GM19452 (cell line): ENCODE data around the gene DNAJC5.

Source experiments
- ATAC-seq: cut with Tn5 transposase; IDR thresholded peaks from one replicate; pipeline ENCODE4 v1.9.1; 2021; ENCODE audit not compliant: unreplicated experiment

Gene DNAJC5

DNA sequence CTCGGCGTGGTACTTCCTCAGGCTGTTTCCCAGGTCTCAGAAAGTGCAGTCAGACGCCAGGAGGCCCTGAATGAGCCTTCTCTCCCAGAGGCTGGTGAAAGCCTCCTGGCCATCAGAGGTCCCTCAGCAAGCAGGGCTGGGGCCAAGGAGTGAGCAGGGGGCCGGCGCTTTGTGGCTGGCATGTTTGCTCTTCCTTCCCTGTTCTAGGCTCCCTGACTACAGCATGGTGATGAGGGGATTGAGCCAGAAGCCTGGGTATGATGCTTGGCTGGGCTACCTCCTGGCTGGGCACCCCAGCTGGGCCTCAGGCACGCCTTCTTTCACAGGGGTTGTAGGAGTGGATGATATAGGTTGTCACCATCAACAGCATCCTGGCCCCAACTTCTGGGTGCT is 11.7 kb upstream of the DNAJC5 start:
- no peak for ATAC-seq

GRCh38 chr20:63884506-63885263 is 10.2 kb upstream of the DNAJC5 start:
- ATAC-seq = no peak

DNA sequence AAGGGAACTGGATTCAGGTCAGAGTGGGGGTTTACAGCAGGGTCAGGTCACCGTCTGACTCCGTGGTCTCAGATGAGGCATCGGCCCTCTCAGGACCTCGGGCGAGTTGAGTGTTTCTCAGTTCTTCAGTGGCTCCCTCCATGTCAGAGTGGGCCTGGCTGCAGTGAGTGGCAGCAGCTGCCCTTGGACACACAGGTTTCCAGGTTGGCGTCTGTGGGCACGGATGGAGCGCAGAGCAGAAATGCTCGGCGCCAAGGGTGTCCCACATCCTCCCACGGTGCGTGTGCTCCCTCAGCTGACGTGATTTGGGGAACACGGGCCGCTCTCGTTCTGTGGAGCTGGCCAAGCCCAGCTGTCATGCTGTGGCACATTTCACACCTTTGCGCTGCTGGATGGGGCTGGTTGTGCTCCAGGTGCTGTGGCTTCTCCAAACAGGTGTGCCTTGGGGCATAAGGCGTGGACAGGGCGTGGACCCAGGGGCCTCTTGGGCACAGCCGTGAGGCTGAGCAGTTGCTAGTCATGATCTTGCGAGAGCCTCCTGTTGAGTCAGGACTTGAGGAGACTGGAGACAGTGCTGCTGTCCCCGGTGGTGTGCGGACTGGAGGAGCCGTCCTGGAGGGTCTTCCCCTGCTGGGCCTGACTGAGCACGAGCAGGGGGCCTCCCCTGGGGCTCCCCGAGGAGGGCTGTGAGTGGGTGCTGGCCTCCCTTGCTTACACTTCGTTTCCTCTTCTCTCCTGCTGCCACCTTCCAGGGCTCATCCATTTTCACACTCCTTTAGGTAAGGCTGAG is 9.5 kb upstream of the DNAJC5 start:
- ATAC-seq = no peak

DNA sequence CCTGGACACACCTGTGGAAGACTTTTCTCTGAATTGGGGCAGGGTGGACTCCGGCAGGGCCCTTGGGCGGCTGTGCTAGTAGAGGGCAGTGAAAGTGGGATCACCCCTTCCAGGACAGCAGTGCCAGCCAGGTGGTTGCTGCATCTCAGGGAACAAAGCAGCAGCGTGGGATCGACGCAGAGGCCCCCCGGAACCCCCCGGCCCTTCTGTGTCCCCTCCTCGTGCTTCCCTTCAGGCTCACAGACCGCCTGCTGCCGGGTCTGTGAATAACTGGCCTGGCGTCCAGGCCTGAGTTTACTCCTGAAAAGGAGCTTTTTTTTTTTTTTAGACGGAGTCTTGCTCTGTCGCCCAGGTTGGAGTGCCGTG is 8.9 kb upstream of the DNAJC5 start:
- no peak for ATAC-seq

DNA sequence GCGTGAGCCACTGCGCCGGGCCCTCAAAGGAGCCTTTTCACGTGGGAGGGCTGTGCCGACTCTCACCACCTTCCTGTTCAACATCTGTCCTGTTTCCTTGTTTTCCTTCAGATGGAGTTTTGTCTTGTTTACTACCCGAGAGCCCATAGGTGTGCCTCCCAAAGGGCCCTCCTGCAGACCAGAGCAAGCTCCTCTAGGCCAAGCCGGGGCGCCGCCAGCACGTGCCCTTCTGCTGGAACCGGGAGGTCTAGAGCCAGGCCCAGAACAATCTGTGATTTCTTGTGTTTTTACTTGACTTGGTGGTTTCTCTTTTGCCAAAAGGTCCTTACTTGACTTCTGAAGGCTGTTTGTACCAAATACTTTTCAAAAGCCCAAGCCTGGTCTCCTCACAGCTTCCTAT is 8.0 kb upstream of the DNAJC5 start:
- ATAC-seq = no peak

DNA sequence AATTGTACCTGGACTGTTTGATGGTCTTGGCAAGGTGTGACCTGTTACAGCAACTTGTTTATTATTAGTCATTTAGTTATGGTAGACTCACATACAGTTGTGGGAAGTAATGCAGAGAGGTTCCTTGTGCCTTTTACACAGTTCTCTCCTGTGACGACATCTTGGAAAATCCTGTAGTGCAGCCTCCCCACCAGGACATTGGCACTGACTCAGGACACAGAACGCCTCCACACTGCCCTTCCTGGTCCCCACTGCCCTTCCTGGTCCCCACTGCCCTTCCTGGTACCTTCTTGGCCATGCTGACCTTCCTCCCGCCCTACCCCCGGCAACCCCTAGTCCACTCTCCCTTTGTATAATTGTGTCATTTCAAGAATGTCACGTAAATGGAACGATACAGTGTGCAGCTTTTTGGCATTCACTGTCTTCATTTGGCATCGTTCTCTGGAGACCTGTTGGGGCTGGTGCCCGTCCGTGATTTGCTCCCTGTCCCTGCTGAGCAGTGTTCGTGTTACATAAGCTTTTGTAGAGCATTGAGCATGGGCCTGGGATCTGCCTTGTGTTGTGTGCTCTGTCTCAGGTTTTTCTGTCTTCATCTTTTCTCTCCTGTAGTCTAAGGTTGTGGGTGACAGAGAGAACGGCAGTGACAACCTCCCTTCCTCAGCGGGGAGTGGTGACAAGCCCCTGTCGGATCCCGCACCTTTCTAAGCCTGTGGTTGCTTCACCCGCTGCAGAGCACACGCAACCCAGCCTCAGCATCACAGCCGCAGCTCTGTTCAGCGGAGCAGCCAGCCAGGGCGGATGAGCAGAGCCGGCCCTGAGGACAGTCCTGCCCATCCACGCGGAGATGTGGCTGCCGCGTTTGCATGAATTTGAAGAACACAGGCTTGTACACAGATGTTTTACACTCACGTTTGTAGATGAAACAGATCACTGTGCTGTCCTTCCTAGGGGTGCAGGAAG is 5.4 kb upstream of the DNAJC5 start:
- no peak for ATAC-seq

DNA sequence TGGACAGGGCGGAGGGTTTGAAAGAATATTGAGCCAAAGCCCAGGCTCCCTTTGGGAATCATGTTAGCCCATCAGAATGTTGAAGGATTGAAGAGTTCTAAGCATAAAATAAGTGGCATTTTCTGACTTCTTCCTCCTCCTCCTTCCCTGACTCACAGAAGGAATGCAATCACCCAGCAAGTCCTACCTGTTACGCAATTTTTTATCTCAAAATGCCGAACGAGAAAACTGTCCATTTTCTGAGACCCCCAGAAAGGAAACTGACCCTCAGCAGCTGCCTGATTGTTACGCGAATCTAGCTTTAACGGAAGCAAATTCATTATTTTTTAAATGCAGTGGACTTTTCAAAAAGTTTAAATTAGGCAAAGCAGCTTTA is 4.7 kb upstream of the DNAJC5 start:
- no peak for ATAC-seq

- no peak for ATAC-seq
These were observed 4.3 kb upstream of the DNAJC5 start for GRCh38 chr20:63890616-63891015.

GRCh38 chr20:63891061-63892002 is 3.6 kb upstream of the DNAJC5 start:
- no peak for ATAC-seq

- no peak for ATAC-seq
These were observed 2.5 kb upstream of the DNAJC5 start for GRCh38 chr20:63892402-63892801.

DNA sequence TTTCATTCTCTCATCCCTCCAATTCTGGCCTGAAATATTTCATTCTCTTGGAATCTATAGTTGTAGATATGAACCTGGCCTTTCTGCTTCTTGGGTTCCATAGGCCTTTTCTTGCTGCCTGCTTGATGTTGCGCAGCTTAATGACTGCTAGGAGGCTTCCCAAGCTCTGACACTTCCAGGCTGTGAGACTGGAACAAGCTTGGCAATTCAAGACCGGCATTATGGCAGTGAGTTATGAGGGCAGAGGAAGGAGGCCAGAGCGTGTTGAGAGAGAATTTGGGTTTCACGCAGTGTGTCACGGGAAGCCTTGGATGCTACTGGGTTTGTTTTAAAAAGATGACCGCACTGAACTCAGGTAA is 948 bp upstream of the DNAJC5 start:
- no peak for ATAC-seq

DNA sequence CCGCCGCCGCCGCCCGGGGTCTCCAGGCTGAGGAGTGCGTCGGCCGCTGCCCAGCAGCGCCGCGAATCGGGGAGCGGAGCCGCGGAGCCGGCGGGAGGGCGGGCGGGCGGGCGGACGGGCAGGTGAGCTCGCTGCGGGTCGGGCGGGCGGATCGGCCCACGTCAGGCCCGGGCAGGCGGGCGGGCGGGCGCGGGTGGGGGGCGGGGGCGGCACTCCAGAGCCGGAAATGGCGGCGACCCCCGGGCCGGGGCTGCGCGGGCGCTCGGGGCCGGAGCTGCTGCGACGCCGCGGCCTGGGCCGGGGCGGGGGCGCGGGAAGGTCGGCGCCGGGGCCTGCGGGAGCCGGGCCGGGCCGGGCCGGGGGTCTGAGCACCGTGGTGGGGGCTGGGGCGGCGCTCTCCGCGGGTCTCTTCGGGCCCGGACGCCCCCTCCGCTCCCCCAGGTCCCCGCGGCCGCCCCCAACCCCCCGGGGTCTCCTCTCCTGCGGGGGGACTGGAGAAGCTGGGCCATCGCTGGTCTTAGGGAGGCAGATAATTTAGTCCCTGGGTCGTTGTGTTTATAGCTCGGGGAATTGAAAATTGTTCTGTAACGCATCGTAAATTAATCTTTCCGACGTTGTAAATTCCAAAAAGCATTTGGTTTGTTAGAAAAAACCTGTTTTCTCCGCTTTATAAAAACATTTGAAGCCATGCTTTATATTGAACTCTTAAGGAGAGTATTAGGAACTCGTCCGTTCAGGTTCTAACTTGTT is 451 bp downstream of the DNAJC5 start:
- ATAC-seq = peak; percentile 10

DNA sequence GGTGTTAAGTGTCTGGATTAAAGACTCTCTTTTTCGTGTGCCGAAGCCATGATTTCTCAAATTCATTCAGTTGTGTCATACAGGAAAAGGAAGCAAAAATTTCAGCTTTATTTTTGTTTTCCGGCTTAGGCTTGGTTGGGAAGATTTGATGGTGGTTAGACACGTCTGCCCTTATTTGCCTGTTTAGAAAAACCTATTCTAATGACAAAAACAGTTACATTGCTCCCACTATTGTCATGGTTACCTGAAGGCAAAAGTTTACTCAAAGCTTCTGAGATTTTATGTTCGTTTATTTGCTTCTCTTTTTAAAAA is 982 bp downstream of the DNAJC5 start:
- ATAC-seq = no peak

GRCh38 chr20:63896264-63897105 is 1.6 kb downstream of the DNAJC5 start:
- ATAC-seq = no peak

DNA sequence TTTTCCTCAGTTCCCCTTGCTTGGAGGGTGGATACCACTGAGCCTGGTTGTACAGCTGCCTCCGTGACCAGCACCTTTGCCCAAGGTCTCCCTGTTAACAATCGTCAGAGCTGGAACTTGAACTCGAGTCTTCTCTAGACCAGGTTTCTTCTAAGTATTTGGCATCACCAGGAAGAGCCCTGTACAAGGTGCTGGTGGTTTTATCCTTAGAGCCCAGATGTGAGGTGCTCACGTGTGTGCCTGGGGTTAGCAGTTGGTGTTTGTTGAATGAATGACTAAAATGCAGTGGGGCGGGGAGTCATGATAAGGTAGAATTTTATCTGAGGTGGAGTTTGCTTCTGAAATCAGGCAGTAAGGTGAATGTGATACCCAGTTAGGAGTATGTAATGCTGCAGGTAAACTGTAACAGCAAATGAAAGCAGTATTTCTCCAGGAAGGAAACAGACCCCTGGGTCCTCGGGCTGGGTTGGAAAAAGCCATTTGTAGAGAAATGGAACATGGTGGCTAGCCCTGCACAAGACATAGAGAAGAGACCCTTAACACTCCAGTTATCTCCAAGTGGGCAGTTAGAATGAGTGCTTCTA is 3.1 kb downstream of the DNAJC5 start:
- ATAC-seq = no peak

DNA sequence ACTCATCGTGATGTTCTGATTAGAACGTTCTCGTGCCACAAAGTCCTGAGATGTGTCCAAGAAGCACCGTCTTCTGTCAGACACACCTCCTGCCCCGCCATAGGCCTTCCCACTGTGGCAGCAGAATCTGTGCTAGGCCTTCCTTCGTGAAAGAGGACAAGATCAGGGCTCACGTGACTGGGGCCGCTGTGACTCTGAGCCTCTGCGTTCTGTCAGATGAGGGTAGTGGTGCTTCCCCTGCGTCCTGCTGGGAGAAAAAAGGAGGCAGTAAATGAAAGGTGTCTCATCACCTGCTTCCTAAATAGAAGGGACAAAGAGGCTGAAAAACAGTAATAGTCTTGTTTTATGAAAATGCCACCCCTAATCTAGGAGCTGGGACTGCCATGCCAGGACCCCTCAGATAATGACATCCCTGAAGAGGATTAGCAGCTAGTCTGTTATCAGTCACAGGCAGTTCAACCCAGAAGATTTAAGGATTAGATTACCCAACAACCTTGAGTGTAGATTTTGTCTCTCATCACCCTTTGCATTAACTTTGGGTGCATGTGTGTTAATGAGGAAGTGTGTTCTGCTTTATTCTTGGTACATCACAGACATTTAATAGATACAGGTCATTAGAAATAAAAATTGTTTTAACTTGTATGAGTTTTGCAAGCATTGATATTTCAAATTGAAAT is 4.1 kb downstream of the DNAJC5 start:
- no peak for ATAC-seq

DNA sequence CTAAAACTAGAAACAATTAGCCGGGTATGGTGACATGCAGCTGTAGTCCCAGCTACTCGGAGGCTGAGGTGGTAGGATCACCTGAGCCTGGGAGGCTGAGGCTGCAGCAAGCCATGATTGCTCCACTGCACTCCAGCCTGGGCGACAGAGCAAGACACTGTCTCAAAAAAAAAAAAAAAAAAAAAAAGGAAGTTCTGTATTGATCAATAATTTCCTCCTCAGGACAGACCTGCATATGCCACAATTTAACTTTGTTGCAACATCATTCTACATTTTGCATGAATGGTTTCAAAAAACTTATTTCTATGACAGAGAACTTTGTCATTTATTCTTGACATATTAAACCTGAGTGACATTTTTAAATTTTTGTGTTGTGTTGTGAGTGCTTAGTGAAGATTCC is 5.5 kb downstream of the DNAJC5 start:
- no peak for ATAC-seq
